Fibroblast of mammary gland (primary cell): ENCODE measurements around the gene SH3RF3.

ENCODE experiments used
- DNase-seq: peaks from one replicate; pipeline ENCODE4 v3.0.0-alpha.2; 2010; ENCODE audit warnings: low read depth
- H3K4me3 ChIP-seq: 2 replicates; pipeline ENCODE4 v1.5.1; 2011; ENCODE audit warnings: low read depth, mild to moderate bottlenecking, low read length, moderate library complexity; ENCODE audit not compliant: control insufficient read depth
- CTCF ChIP-seq: conservative IDR thresholded peaks from 2 replicates; pipeline ENCODE4 v1.5.1; 2011; ENCODE audit warnings: low read depth, low read length, inconsistent platforms; ENCODE audit not compliant: control insufficient read depth, insufficient read depth

SH3RF3 gene

GRCh38 chr2:109352898-109353689 lies 224.1 kb downstream of the SH3RF3 start:
- TF ChIP-seq CTCF: no peak
- no peak for DNase-seq
- H3K4me3 ChIP-seq: no peak overlapping the region

DNA sequence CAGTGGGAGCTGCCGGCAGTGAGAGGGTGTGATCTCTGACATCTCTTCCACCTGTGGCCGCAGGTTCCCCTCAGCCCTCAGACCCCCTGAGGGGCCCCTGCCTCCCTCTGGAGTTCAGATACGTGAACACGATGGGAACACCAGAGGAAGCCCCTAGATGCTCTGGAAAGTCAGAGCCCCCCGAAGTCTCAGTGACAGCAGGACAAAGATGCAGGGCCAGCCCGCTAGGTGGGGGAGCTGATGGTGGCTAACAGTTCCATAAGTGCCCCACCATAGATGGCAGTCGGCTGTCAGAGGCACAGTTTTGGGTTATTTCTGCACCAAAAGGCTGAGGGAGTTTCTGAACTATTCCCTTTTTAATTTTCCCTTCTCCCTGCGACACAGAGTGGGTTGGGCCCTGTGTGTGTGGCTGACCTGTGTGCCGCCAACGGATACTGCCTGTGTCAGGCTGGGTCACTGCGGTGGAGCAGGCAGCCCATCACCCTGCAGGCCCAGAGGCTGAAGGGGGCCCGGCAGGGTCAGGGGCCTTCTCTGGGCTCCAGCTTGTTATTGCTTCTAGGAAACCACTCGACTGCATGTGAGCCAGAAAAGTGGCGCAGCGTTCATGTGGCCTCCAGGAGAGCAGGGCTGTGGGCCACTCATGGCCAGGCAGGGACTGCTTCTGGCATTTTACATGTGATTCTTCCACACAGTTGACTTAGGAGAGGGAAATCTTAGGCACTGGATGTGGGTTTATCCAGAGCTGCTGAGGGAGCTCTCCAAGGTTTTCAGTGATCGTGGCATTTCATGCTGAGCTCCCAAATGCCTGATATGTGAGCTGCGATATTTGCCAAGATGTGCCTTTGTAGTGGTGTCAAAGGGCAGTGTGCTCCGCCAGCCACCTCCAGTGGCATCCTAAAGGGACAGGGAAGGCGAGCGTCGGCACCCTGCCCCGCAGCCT lies 225.1 kb downstream of the SH3RF3 start:
- no peak for TF ChIP-seq CTCF
- H3K4me3 ChIP-seq: no peak overlapping the region
- DNase-seq: no peak

- H3K4me3 ChIP-seq: no peak overlapping the region
- no peak for TF ChIP-seq CTCF
- DNase-seq: no peak
Observed at GRCh38 chr2:109355192-109355843, 226.3 kb downstream of the SH3RF3 start.

DNA sequence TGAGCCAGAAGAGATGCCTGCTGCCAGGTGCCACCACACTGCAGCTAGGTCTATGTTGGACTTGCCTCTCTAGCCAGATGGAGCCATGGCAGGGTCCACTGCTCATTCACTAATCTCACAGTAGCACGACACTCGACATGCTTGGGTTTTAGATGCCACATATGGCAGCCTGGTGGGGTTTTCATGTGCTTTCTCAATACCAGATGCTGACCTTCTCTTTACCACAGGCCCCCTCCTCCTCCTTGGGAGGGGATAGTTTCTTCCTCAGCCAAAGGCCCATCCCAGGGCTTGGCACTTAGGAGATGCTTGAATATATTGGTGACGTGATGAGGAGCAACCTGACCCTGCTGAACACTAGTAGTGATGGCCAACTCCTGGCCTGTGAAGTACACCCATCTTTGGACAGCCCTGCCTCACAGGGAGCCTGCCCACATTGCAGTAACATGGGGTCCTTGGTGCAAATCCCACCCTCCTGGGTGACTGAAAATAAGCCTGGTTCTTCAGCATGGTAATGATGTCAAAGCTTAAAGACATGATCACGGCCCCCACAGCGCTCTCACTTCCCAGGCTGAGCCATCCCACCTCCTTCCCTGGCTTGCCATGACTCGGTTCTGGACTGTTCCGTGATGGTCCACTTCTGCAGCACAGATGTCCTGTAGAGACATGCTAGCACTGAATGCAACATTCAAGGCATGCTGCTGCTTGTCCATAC lies 227.5 kb downstream of the SH3RF3 start:
- H3K4me3 ChIP-seq: no peak overlapping the region
- no peak for TF ChIP-seq CTCF
- DNase-seq: no peak

DNA sequence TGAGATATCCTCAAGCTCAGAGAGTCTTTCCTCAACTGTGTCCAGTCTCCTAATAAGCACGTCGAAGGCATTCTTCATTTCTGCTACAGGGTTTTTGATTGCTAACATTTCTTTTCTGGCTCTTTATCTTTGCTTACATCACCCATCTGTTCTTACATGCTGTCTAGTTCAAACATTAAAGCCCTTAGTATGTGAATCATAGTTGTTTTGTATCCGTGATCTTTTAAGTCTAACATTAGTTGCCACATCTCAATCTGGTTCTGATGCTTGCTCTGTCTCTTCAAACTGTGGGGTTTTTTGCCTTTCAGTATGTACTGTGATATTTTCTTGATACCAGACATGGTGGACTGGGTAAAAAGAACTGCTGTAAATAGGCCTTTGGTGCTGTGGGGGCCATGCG lies 235.2 kb downstream of the SH3RF3 start:
- H3K4me3 ChIP-seq: no peak overlapping the region
- DNase-seq: peak; percentile 34
- TF ChIP-seq CTCF: no peak

DNA sequence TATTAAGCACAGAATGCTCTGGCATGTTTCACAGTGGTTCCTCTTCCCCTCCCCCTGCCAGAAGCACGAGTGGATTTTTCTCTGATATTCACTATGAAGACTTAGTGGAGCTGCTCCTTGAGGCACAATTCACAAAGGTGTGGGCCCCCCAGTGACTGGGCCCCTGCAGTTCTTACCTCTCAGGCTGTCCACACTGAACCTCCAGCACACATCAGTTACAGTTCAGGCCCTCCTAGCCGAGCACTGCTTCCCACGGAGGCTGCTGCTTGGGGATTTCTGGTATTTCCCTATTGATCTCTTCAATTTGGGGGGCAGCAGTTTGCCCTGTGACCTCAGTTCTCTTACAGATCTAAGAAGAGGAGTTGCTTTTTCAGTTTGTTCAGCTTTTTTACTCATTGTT lies 236.1 kb downstream of the SH3RF3 start:
- H3K4me3 ChIP-seq: no peak overlapping the region
- no peak for TF ChIP-seq CTCF
- no peak for DNase-seq
